A549 (cell line): Measurements from ENCODE around the gene AK3.

Experiments
- CTCF ChIP-seq: fragments of >200 bp; sonication (Bioruptor Twin); formaldehyde crosslinking; IDR thresholded peaks from 3 replicates; pipeline ENCODE4 v1.5.1; 2016
- EP300 ChIP-seq, 2 experiments: fragments of >200 bp; sonication (Bioruptor Twin); formaldehyde crosslinking; IDR thresholded peaks; 2 replicates in 1 of 2; 3 replicates in 1 of 2; pipeline ENCODE4 v1.6.1; 2016 to 2017
- JUN ChIP-seq, 2 experiments: fragments of >200 bp; sonication (Bioruptor Twin); formaldehyde crosslinking; IDR thresholded peaks; 2 replicates in 1 of 2; 3 replicates in 1 of 2; pipeline ENCODE4 v1.6.1; 2016 to 2017
- MAX ChIP-seq: IDR thresholded peaks from 2 replicates; pipeline ENCODE4 v1.6.1; 2012
- MAZ ChIP-seq: fragments of 150-350 bp; IDR thresholded peaks from 2 replicates; pipeline ENCODE4 v1.6.1; 2014; ENCODE audit warnings: antibody characterized with exemption, low read depth, low read length, borderline replicate concordance
- NFE2L2 ChIP-seq: fragments of 150-350 bp; conservative IDR thresholded peaks from 2 replicates; pipeline ENCODE4 v1.6.1; 2014; ENCODE audit warnings: low read length
- NPAS2 ChIP-seq: fragments of 250-450 bp; sonication (Bioruptor Pico); IDR thresholded peaks from 2 replicates; pipeline ENCODE4 v1.8.0; 2022; ENCODE audit warnings: mild to moderate bottlenecking, moderate library complexity, borderline replicate concordance
- PHF8 ChIP-seq: fragments of 200-600 bp; sonication (generic); IDR thresholded peaks from 2 replicates; pipeline ENCODE4 v1.6.1; 2016; ENCODE audit warnings: low read depth, mild to moderate bottlenecking, antibody characterized with exemption, moderate library complexity, borderline replicate concordance
- POLR2A ChIP-seq: IDR thresholded peaks from 2 replicates; pipeline ENCODE4 v1.6.1; 2012; ENCODE audit warnings: mild to moderate bottlenecking, low read length
- RAD21 ChIP-seq, 2 experiments: fragments of >200 bp in 1 of 2; sonication (Bioruptor Twin) in 1 of 2; formaldehyde crosslinking in 1 of 2; IDR thresholded peaks in 1 of 2; conservative IDR thresholded peaks in 1 of 2; 2 replicates in 1 of 2; 3 replicates in 1 of 2; pipeline ENCODE4 v1.6.1; 2012 to 2018; ENCODE audit warnings: inconsistent platforms in 1 of 2
- SREBF2 ChIP-seq: fragments of 450-650 bp; IDR thresholded peaks from 2 replicates; pipeline ENCODE4 v1.6.1; 2014; ENCODE audit warnings: mild to moderate bottlenecking, moderate library complexity
- TP53 ChIP-seq: fragments of 250-450 bp; sonication (Bioruptor Pico); IDR thresholded peaks from 2 replicates; pipeline ENCODE4 v1.5.0; 2021; ENCODE audit warnings: mild to moderate bottlenecking, moderate library complexity
- ZFP36 ChIP-seq: fragments of 450-650 bp; IDR thresholded peaks from 2 replicates; pipeline ENCODE4 v1.6.1; 2014; ENCODE audit warnings: borderline replicate concordance; ENCODE audit not compliant: partially characterized antibody

DNA sequence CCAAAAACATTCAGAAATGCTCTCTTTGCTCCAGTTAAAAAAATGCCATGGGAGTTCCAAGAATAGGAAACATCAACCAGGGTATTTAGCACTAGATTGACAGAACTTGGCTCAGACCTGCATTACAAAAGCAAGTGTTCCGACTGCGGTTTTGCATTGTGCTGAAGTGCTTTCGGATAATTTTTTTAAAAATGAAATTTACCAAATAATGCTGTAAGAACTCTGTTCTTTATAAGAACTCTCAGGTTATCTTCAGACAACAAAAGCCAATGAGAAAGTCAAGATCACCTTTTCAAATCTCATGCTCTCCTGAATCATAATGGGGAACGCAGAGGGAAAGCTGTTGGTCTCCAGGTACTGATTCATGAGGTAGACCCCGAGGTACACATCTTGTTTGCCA, 79.4 kb downstream of the AK3 start:
- no peak for TF ChIP-seq POLR2A
- TF ChIP-seq CTCF = no peak
- no peak for TF ChIP-seq MAZ
- TF ChIP-seq RAD21 (conservative IDR thresholded peaks at IDR 0.05 in 1 of 2, IDR thresholded peaks at IDR 0.05 in 1 of 2) = no peak
- TF ChIP-seq MAX = no peak
- TF ChIP-seq ZFP36 = no peak
- no peak for TF ChIP-seq SREBF2
- TF ChIP-seq NPAS2 (CRISPR knock-in tag) = no peak
- no peak for TF ChIP-seq NFE2L2
- TF ChIP-seq TP53 (CRISPR knock-in tag) = no peak
- no peak for TF ChIP-seq JUN (IDR thresholded peaks at IDR 0.05)
- TF ChIP-seq EP300 (IDR thresholded peaks at IDR 0.05) = no peak
- no peak for TF ChIP-seq PHF8
